Liver (tissue), 9 donors: ENCODE measurements around the gene GPC2. TPM values are rescaled to one million over a fixed set of nuclear protein-coding genes. Genes with fewer than 3 reads are reported as not detected.

Source experiments
- DNase-seq: peaks from one replicate; pipeline ENCODE4 v3.0.0-alpha.2; 2017; ENCODE audit warnings: low spot score
- H3K27ac ChIP-seq, 2 donors: one replicate each; pipeline ENCODE4 v1.7.0; 2013; ENCODE audit warnings: inconsistent platforms in 2 of 2, low read length in 2 of 2, control low read depth in 1 of 2, low read depth in 1 of 2, mild to moderate bottlenecking in 1 of 2
- H3K27me3 ChIP-seq, 4 donors: one replicate each; pipeline versions ENCODE4 v1.6.1 to v1.7.0; 2013; ENCODE audit warnings: low read length in 3 of 4, inconsistent platforms in 1 of 4, mild to moderate bottlenecking in 1 of 4, moderate library complexity in 1 of 4; ENCODE audit not compliant: control insufficient read depth in 4 of 4, insufficient read depth in 4 of 4
- H3K36me3 ChIP-seq, 4 donors: one replicate each; pipeline versions ENCODE4 v1.6.1 to v1.7.0; 2013; ENCODE audit warnings: low read length in 3 of 4, mild to moderate bottlenecking in 3 of 4, low read depth in 1 of 4, moderate library complexity in 1 of 4; ENCODE audit not compliant: control insufficient read depth in 4 of 4, insufficient read depth in 3 of 4
- H3K4me1 ChIP-seq, 4 donors: one replicate each; pipeline versions ENCODE4 v1.6.1 to v1.7.0; 2013; ENCODE audit warnings: low read length in 3 of 4, mild to moderate bottlenecking in 3 of 4, moderate library complexity in 1 of 4; ENCODE audit not compliant: control insufficient read depth in 4 of 4, insufficient read depth in 4 of 4
- H3K4me3 ChIP-seq, 3 donors: one replicate each; pipeline versions ENCODE4 v1.6.1 to v1.7.0; 2013; ENCODE audit warnings: low read length in 3 of 3, control low read depth in 1 of 3, low read depth in 1 of 3, mild to moderate bottlenecking in 1 of 3
- H3K9ac ChIP-seq, 2 donors: one replicate each; pipeline ENCODE4 v1.7.0; 2013; ENCODE audit warnings: low read length in 2 of 2, mild to moderate bottlenecking in 2 of 2, moderate library complexity in 2 of 2, control low read depth in 1 of 2, low read depth in 1 of 2
- H3K9me3 ChIP-seq, 4 donors: one replicate each; pipeline versions ENCODE4 v1.6.1 to v1.7.0; 2013; ENCODE audit warnings: low read length in 3 of 4; ENCODE audit not compliant: control insufficient read depth in 4 of 4
- EGR1 ChIP-seq, 2 donors: IDR thresholded peaks; 2 replicates each; pipeline ENCODE4 v1.6.1; 2016 to 2018; ENCODE audit warnings: antibody characterized with exemption in 2 of 2, low read depth in 2 of 2
- FOXA1 ChIP-seq: IDR thresholded peaks from 2 replicates; pipeline ENCODE4 v1.6.1; 2016; ENCODE audit warnings: antibody characterized with exemption
- FOXA2 ChIP-seq: IDR thresholded peaks from 2 replicates; pipeline ENCODE4 v1.6.1; 2016; ENCODE audit warnings: antibody characterized with exemption
- GABPA ChIP-seq, 2 donors: IDR thresholded peaks in 1 of 2; conservative IDR thresholded peaks in 1 of 2; 2 replicates each; pipeline ENCODE4 v1.6.1; 2016; ENCODE audit warnings: antibody characterized with exemption in 2 of 2, mild to moderate bottlenecking in 1 of 2, moderate library complexity in 1 of 2
- HNF4A ChIP-seq, 2 donors: conservative IDR thresholded peaks; 2 replicates each; pipeline ENCODE4 v1.6.1; 2016; ENCODE audit warnings: antibody characterized with exemption in 2 of 2, mild to moderate bottlenecking in 2 of 2
- HNF4G ChIP-seq: IDR thresholded peaks from 2 replicates; pipeline ENCODE4 v1.6.1; 2016; ENCODE audit warnings: antibody characterized with exemption
- JUND ChIP-seq, 2 donors: IDR thresholded peaks; 2 replicates each; pipeline ENCODE4 v1.6.1; 2016; ENCODE audit warnings: antibody characterized with exemption in 2 of 2
- NR2F2 ChIP-seq: IDR thresholded peaks from 2 replicates; pipeline ENCODE4 v1.6.1; 2016; ENCODE audit warnings: antibody characterized with exemption
- RAD21 ChIP-seq, 2 donors: IDR thresholded peaks; 2 replicates each; pipeline ENCODE4 v1.6.1; 2016; ENCODE audit warnings: antibody characterized with exemption in 2 of 2, mild to moderate bottlenecking in 2 of 2
- RXRA ChIP-seq, 2 donors: IDR thresholded peaks; 2 replicates each; pipeline ENCODE4 v1.6.1; 2017 to 2018; ENCODE audit warnings: antibody characterized with exemption in 2 of 2, mild to moderate bottlenecking in 1 of 2
- SP1 ChIP-seq: IDR thresholded peaks from 2 replicates; pipeline ENCODE4 v1.6.1; 2018; ENCODE audit warnings: antibody characterized with exemption, mild to moderate bottlenecking
- TAF1 ChIP-seq: conservative IDR thresholded peaks from 2 replicates; pipeline ENCODE4 v1.6.1; 2016; ENCODE audit warnings: antibody characterized with exemption, mild to moderate bottlenecking
- YY1 ChIP-seq: IDR thresholded peaks from 2 replicates; pipeline ENCODE4 v1.6.1; 2016; ENCODE audit warnings: antibody characterized with exemption, mild to moderate bottlenecking
- WGBS: extraction: QIAGEN DNeasy Blood & Tissue Kit; methylation state at CpG from one replicate; pipeline ENCODE4 v1.1.7; 2013; 5-methylcytosine and 5-hydroxymethylcytosine counted together
- polyA plus RNA-seq, 2 donors: library from polyadenylated mRNA; stranded (reverse) in 1 of 2; unstranded in 1 of 2; fragments of 200-250 nt in 1 of 2; fragments of >200 nt in 1 of 2; fragmentation: Nextera tagmentation in 1 of 2; extraction: Ambion mirVana in 1 of 2; gene quantifications; one replicate each; pipeline versions ENCODE4 v1.2.1 to v1.2.3, GENCODE V29; 2013 to 2015
- total RNA-seq, 2 donors: library from RNA; depleted of rRNA; stranded (reverse); fragments of >200 nt; gene quantifications; one replicate each; pipeline ENCODE4 v1.2.3, GENCODE V29; 2014
- TF ChIP-seq, protein P1 (sequence below): fragments of 150-350 bp; IDR thresholded peaks from 2 replicates; pipeline ENCODE4 v1.5.1; 2017; ENCODE audit warnings: improper control_type of control experiment, low read depth, low read length; ENCODE audit not compliant: missing input control
- TF ChIP-seq, protein P2 (sequence below): IDR thresholded peaks from 2 replicates; pipeline ENCODE4 v1.6.1; 2016; ENCODE audit warnings: antibody characterized with exemption
- TF ChIP-seq, protein P3 (sequence below): IDR thresholded peaks from 2 replicates; pipeline ENCODE4 v1.6.1; 2016; ENCODE audit warnings: antibody characterized with exemption
- TF ChIP-seq, protein P4 (sequence below): IDR thresholded peaks from 2 replicates; pipeline ENCODE4 v1.6.1; 2016; ENCODE audit warnings: antibody characterized with exemption, mild to moderate bottlenecking
- TF ChIP-seq, protein P5 (sequence below): IDR thresholded peaks from 2 replicates; pipeline ENCODE4 v1.6.1; 2016; ENCODE audit warnings: antibody characterized with exemption
- donor health status: healthy.
- donor health status: healthy.
- donor health status: healthy.
- donor health status: healthy.
- donor health status: healthy.

Gene GPC2
- total and polyA plus RNA-seq, 4 donors: 0.14 to 0.79 (median 0.33) TPM; not detected in 1

DNA sequence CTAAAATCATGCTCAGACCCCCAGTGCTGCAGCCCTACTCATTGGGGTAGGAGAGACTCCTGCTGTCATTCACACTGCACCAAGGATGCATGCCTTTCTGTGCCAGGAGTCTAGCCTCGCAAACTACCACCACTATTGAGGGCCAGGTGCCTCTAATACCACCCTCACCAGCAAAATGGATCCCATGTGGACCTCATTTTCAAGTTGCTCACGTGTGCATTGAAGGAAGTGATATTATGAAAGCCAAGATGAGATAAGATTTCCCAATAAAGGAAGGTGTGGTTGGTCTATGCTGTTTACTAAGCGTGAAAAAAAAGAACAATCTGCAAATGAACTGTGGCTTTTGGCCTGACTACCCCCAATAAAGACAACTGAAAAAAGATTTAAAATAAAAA, 35.6 kb downstream of the GPC2 start:
- H3K9ac ChIP-seq: no peak overlapping the region

More for the DNA sequence above, 35.6 kb downstream of the GPC2 start:
- TF ChIP-seq, protein P1, sequence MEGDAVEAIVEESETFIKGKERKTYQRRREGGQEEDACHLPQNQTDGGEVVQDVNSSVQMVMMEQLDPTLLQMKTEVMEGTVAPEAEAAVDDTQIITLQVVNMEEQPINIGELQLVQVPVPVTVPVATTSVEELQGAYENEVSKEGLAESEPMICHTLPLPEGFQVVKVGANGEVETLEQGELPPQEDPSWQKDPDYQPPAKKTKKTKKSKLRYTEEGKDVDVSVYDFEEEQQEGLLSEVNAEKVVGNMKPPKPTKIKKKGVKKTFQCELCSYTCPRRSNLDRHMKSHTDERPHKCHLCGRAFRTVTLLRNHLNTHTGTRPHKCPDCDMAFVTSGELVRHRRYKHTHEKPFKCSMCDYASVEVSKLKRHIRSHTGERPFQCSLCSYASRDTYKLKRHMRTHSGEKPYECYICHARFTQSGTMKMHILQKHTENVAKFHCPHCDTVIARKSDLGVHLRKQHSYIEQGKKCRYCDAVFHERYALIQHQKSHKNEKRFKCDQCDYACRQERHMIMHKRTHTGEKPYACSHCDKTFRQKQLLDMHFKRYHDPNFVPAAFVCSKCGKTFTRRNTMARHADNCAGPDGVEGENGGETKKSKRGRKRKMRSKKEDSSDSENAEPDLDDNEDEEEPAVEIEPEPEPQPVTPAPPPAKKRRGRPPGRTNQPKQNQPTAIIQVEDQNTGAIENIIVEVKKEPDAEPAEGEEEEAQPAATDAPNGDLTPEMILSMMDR: no peak
- no peak for TF ChIP-seq HNF4A (conservative IDR thresholded peaks at IDR 0.05)
- TF ChIP-seq, protein P2, sequence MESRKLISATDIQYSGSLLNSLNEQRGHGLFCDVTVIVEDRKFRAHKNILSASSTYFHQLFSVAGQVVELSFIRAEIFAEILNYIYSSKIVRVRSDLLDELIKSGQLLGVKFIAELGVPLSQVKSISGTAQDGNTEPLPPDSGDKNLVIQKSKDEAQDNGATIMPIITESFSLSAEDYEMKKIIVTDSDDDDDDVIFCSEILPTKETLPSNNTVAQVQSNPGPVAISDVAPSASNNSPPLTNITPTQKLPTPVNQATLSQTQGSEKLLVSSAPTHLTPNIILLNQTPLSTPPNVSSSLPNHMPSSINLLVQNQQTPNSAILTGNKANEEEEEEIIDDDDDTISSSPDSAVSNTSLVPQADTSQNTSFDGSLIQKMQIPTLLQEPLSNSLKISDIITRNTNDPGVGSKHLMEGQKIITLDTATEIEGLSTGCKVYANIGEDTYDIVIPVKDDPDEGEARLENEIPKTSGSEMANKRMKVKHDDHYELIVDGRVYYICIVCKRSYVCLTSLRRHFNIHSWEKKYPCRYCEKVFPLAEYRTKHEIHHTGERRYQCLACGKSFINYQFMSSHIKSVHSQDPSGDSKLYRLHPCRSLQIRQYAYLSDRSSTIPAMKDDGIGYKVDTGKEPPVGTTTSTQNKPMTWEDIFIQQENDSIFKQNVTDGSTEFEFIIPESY: no peak
- TF ChIP-seq, protein P3, sequence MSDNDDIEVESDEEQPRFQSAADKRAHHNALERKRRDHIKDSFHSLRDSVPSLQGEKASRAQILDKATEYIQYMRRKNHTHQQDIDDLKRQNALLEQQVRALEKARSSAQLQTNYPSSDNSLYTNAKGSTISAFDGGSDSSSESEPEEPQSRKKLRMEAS: no peak
- TF ChIP-seq, protein P4, sequence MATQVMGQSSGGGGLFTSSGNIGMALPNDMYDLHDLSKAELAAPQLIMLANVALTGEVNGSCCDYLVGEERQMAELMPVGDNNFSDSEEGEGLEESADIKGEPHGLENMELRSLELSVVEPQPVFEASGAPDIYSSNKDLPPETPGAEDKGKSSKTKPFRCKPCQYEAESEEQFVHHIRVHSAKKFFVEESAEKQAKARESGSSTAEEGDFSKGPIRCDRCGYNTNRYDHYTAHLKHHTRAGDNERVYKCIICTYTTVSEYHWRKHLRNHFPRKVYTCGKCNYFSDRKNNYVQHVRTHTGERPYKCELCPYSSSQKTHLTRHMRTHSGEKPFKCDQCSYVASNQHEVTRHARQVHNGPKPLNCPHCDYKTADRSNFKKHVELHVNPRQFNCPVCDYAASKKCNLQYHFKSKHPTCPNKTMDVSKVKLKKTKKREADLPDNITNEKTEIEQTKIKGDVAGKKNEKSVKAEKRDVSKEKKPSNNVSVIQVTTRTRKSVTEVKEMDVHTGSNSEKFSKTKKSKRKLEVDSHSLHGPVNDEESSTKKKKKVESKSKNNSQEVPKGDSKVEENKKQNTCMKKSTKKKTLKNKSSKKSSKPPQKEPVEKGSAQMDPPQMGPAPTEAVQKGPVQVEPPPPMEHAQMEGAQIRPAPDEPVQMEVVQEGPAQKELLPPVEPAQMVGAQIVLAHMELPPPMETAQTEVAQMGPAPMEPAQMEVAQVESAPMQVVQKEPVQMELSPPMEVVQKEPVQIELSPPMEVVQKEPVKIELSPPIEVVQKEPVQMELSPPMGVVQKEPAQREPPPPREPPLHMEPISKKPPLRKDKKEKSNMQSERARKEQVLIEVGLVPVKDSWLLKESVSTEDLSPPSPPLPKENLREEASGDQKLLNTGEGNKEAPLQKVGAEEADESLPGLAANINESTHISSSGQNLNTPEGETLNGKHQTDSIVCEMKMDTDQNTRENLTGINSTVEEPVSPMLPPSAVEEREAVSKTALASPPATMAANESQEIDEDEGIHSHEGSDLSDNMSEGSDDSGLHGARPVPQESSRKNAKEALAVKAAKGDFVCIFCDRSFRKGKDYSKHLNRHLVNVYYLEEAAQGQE: no peak
- TF ChIP-seq FOXA1: no peak
- TF ChIP-seq, protein P5, sequence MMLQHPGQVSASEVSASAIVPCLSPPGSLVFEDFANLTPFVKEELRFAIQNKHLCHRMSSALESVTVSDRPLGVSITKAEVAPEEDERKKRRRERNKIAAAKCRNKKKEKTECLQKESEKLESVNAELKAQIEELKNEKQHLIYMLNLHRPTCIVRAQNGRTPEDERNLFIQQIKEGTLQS: no peak
- TF ChIP-seq RAD21 (IDR thresholded peaks at IDR 0.05): no peak
- no peak for TF ChIP-seq GABPA (IDR thresholded peaks at IDR 0.05 in 1 of 2, conservative IDR thresholded peaks at IDR 0.05 in 1 of 2)
- TF ChIP-seq EGR1 (IDR thresholded peaks at IDR 0.05; ENCODE audit: low read depth in 2 of 2): no peak
- TF ChIP-seq SP1: no peak
- no peak for TF ChIP-seq JUND (IDR thresholded peaks at IDR 0.05)
- no peak for TF ChIP-seq YY1
- no peak for TF ChIP-seq HNF4G
- TF ChIP-seq NR2F2: no peak
- TF ChIP-seq TAF1: no peak
- no peak for TF ChIP-seq FOXA2
- no peak for TF ChIP-seq RXRA (IDR thresholded peaks at IDR 0.05)
- H3K27me3 ChIP-seq: no peaks in the 10 kb centered on the region
- no peaks in the 10 kb centered on the region for H3K9me3 ChIP-seq
- DNase-seq: no peak
- 58% methylated on average over 3 of the region's 3 CpGs for WGBS
- H3K27ac ChIP-seq: no peak overlapping the region
- no peaks in the 10 kb centered on the region for H3K36me3 ChIP-seq
- peaks cover 0 to 2% (median 0%) of the 10 kb centered on the region in 4 donors for H3K4me1 ChIP-seq
- no peak overlapping the region for H3K4me3 ChIP-seq
